Loucy (cell line): Measurements from ENCODE around the gene ARL14.

ENCODE experiments used
- EZH2phosphoT487 ChIP-seq: fragments of 200-600 bp; IDR thresholded peaks from 2 replicates; pipeline ENCODE4 v1.6.1; 2018; ENCODE audit warnings: antibody characterized with exemption, mild to moderate bottlenecking, moderate library complexity, borderline replicate concordance
- TF ChIP-seq, protein P1 (sequence below): fragments of 200-600 bp; sonication (generic); conservative IDR thresholded peaks from 2 replicates; pipeline ENCODE4 v1.5.1; 2014; ENCODE audit warnings: mild to moderate bottlenecking, antibody characterized with exemption, low read length

DNA sequence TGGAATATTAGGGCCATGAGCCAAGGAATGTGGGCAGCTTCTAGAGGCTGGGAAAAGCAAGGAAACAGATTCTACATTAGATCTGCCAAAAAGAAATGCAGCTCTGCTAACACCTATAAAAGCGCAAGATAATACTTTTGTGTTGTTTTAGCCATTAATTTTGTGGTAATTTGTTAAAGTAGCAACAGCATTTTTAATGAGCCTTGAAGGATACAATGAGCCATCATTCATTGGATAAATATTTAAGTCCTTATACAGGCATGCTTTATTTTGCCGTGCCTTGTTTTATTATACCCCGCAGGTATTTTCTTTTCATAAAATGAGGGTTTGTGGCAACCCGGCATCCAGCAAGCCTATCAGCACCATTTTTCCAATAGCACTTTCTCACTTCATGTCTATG lies 15.0 kb downstream of the ARL14 start:
- TF ChIP-seq, protein P1, sequence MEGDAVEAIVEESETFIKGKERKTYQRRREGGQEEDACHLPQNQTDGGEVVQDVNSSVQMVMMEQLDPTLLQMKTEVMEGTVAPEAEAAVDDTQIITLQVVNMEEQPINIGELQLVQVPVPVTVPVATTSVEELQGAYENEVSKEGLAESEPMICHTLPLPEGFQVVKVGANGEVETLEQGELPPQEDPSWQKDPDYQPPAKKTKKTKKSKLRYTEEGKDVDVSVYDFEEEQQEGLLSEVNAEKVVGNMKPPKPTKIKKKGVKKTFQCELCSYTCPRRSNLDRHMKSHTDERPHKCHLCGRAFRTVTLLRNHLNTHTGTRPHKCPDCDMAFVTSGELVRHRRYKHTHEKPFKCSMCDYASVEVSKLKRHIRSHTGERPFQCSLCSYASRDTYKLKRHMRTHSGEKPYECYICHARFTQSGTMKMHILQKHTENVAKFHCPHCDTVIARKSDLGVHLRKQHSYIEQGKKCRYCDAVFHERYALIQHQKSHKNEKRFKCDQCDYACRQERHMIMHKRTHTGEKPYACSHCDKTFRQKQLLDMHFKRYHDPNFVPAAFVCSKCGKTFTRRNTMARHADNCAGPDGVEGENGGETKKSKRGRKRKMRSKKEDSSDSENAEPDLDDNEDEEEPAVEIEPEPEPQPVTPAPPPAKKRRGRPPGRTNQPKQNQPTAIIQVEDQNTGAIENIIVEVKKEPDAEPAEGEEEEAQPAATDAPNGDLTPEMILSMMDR, result no peak
- TF ChIP-seq EZH2phosphoT487, result no peak
